ENCODE results near the gene MYO1H.

DNA sequence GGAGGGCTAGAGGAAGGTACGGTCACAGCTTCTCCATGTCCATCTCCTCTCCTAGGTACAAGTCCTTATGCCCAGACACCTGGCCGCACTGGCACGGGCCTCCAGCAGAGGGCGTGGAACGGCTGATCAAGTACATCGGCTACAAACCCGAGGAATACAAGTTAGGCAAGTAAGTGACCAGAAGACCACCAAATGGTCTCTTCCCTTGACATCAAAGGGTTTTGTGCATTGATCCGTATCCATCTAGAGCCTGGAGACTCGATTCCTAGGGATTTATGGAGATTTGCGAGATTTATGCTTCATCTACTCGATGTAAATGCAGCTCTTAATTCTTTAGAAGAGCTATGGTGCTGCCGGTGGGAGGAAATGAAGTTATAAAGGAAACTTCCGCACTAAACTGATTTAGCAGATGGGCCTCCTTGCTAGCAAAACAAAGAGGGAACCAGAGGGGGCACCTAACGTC lies 85.2 kb downstream of the MYO1H start:
- no peak for TF ChIP-seq ZNF747 (CRISPR knock-in tag; IDR thresholded peaks at IDR 0.05; ENCODE audit: borderline replicate concordance)
- TF ChIP-seq ZNF121 (CRISPR knock-in tag; IDR thresholded peaks at IDR 0.05) = no peak
- TF ChIP-seq ZNF232 (CRISPR knock-in tag; IDR thresholded peaks at IDR 0.05; ENCODE audit: borderline replicate concordance) = no peak
- no peak for TF ChIP-seq ZFP41 (CRISPR knock-in tag; IDR thresholded peaks at IDR 0.05; ENCODE audit: borderline replicate concordance)
- TF ChIP-seq, protein P1, sequence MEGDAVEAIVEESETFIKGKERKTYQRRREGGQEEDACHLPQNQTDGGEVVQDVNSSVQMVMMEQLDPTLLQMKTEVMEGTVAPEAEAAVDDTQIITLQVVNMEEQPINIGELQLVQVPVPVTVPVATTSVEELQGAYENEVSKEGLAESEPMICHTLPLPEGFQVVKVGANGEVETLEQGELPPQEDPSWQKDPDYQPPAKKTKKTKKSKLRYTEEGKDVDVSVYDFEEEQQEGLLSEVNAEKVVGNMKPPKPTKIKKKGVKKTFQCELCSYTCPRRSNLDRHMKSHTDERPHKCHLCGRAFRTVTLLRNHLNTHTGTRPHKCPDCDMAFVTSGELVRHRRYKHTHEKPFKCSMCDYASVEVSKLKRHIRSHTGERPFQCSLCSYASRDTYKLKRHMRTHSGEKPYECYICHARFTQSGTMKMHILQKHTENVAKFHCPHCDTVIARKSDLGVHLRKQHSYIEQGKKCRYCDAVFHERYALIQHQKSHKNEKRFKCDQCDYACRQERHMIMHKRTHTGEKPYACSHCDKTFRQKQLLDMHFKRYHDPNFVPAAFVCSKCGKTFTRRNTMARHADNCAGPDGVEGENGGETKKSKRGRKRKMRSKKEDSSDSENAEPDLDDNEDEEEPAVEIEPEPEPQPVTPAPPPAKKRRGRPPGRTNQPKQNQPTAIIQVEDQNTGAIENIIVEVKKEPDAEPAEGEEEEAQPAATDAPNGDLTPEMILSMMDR (CRISPR knock-in tag; IDR thresholded peaks at IDR 0.05) = peak; percentile 92
- no peak for TF ChIP-seq EZH2 (conservative IDR thresholded peaks at IDR 0.05; ENCODE audit: low read depth, low read length)
- no peak for TF ChIP-seq POLR2AphosphoS5 (IDR thresholded peaks at IDR 0.05; ENCODE audit: low read depth, low read length)

Data from HepG2 (cell line).